Non-pigmented ciliary epithelial cell (primary cell): ENCODE results near the gene COQ4.
"Not testable (repeated sequence)": the region's sequence is repeated elsewhere in the genome, so short reads cannot be mapped to it uniquely, and the experiment has no call there.

Experiments used
- DNase-seq: peaks from one replicate; pipeline ENCODE4 v3.0.0-alpha.2; 2010; ENCODE audit warnings: low read depth

The COQ4 gene

DNA sequence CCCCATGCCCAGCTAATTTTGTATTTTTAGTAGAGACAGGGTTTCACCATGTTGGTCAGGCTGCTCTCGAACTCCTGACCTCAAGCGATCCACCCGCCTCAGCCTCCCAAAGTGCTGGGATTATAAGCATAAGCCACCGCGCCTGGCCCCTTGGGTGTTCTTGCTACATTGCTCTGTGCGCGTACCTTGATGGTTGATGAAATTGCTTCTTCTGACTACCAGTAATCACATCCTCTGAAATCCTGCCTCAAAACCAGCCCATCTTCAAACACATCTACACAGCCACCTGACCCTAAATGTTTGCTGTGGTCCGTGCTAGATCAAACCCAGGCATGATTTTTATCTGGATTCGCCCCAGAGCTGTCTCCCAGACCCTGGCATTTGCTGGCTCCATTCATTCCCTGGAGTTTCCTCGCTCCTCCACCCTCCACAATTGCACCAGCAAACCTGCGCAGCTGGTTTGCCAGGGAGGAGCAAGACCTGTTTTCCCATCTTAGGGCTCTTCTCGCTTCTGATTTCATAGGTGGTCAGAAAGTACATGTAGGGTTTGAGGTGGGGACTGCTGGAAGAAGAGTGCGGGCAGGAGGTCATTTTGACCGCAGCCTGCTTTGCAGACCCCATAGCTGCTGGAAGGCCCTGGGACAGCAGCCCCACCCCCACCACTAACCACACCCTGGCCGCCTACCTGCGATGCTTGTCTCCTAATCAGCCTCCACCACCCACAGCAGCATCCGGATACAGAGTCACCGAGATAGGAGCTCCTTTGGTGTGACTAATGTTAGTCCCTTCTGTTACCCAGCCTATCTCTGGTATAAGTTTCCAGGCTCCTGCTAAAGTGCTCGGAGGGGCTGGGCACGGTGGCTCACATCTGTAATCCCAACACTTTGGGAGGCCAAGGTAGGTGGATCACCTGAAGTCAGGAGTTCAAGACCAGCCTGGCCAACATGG is 23.8 kb upstream of the COQ4 start:
- no peak for DNase-seq

DNA sequence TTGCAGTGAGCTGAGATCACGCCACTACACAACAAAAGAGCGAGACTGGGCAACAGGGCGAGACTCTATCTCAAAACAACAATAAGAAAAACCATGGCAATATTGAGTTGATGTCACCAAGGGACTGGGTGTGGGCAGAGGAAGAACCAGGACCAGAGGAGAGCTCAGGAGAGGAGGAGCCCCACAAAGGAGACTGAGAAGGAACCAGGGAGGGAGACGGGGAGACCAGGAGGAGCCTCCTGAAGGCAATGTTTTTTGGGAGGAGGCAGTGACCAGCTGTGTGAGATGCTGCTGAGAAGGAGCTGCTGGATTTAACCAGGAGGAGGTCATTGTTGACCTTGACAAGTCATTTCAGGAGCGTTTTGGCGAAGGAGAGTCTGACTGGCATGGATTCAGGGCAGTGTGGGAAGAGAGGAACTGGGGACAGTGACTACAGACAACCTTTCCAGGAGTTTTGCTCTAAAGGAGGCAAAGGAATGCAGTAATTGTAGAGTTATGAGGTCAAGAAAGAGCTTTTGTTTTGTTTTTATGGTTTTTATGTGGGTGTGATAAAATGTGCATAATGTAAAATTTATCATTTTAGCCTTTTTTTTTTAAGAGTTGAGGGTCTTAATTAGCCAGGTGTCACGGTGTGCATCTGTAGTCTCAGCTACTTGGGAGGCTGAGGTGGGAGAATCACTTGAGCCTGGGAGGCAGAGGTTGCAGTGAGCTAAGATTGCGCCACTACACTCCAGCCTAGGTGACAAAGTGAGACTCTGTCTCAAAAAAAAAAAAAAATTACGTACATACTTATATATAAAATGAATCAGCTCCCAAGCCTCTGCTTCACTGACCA is 18.3 kb upstream of the COQ4 start:
- no peak for DNase-seq

DNA sequence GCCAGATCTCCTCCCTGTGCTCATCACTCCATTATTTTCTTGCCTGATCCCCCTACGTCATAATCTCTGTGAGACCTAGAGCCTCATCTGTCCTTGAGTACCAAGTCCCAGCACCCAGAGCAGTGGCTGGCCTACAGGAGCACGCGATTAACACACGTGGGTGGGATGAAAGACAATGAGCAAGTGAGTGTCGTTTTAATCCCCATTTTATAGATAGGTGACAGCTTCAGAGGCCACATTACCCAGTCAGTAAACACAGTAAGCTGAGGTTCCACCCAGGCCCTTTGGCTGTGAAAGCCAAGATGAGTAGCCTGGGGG is 17.7 kb upstream of the COQ4 start:
- no peak for DNase-seq

DNA sequence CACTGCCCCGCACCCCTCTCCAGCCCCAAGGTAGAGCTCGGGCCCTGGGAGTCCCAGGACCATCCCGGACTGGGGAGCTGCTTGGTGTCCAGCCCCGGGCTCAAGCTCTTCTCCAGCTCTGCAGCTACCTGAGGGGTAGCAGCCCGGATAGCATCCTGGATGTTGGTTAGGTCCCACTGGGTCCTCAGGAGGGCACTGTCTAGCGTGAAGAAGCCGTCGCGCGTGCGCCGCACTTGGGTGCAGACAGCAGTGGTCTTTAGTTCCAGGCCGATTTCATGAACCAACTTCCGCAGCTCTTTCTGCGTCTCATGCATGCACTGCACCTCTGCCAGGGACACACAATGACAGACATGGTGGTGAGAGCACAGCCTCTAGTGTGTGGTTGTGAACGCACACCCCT is 13.1 kb upstream of the COQ4 start:
- DNase-seq, result no peak

DNA sequence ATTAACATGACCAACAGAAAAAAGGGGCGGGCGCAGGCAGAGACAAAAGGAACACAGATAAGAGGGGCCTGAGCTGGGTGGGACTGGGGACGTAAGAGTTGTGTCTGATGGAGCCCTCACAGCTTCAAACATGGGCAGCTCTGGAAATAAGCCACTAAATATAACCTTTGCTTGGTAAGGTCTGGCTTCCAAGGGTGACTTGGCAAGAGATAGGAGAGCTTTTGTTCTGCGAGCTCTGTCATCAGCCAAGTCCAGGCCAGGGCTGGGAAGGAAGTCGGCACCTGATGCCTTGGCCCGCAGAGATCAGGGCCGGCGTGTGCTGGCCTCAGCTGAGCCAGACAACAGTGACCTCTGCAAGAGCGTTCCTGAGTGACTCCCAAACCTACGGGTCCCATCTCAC is 12.2 kb upstream of the COQ4 start:
- no peak for DNase-seq

DNA sequence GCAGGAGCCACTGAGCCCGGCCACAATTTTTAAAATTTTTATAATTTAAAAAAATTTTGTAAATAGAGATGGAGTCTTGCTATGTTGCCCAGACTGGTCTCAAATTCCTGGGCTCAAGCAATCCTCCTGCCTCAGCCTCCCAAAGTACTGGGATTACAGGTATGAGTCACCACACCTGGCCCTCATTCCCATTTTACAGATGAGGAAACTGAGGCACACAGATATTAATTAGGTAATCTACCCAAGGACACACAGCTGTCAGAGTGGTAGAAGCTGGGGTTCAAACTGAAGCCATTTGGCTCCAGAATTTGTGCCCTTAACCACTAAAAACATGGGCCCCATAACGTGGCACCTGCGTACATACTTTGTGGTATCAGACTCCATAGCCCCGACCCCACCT is 7.9 kb upstream of the COQ4 start:
- no peak for DNase-seq

DNA sequence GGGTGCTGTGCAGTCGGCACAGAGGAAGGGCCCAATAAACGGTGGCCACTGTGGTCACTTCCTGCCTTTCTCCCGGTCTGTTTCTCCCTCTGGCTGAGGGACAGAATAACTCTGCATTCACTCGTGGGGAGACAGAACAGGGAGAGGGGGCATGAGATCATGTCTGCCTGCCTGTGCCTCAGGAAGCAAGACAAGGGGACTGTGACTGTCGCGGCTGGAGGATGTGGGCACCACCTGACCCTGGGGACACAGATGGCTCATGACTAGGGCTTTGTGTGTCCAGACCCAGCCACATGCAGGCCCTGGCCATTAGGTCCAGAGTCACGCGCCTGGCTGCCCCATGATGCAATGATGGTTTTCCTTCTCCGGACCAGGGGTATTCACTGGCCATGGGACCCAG is 6.2 kb upstream of the COQ4 start:
- DNase-seq, result no peak

DNA sequence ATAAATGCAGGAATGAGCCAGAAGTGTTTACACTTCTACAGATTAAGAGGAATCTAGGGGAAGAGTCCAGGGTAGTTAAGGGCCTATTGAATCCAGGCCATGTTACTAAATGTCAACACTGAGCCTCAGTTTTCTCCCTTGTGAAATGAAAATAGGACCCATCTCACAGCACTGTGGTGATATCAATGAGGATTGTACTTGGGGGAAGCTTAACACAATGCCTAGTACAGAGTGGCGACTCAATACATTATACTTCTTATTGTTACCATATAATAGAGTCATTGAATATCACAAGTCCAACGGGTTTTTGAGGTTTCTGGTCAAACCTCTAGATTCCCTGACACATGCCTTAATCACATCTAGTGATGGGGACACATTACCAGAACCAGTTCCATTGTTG is 5.0 kb upstream of the COQ4 start:
- no peak for DNase-seq

DNA sequence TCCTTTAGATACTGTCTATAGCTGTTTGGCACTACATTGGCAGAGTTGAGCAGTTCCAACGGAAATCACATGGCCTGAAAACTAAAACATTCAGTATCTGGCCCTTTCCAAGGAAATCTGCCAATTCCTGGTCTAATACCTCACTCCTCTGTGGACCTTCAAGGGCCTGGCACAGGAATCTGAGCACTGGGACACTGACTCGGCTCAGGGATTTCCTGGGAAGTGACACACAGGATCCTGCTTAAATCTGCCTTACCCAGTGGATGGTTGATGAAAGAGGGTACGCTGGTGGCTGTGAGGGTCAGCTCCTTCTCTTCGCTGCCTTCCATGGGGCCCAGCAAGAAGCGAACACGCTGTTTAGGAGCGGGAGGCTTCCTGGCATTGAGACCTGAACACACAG is 1.3 kb upstream of the COQ4 start:
- DNase-seq, result no peak

DNA sequence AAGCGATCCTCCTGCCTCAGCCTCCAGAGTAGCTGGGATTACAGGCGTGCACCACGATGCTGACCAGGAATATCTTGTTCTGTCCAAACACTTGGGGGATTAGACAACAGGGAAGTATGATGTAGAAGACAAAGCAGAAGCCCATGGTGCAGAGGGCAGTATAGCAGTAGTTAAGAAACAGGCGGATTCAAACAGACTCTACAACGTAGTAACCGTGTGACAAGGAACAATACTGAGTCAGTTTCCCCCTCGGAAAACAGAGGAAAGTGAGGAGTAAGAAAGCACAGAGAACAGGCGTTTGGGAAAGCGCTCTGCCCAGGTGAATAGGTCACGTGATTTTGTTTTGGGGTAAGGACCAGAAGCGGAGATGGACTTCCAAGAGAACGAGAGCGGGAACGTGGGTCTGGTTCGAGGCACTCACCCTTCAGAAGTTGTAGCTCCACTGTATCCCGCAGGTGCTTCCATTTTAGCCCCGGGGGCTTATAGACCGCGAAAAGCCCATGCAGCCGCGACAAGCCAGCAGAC is 698 bp upstream of the COQ4 start:
- DNase-seq, result no peak

DNA sequence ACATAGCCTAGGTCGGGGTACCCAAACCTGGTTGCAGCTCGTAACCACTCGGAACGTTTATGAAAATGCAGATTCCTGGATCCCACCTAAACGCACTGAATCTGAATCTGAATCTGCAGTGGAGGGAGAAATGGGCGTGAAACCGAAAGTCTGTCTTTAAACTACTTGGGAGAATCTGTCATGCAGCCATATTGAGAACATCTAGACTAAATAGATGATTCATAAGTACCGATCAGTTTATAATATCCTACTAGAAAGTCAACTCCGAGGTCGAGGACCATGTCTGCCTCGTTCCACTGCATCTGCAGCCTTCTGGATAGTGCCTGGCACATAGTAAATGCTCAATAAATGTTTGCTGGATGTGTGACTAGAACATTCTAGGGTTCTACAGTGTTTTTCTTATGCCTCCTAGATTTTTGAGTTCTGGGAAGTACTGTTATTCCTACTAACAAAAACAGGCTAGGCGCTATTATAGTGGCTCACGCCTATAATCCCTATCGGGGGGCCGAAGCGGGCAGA is 632 bp downstream of the COQ4 start:
- DNase-seq, result no peak

DNA sequence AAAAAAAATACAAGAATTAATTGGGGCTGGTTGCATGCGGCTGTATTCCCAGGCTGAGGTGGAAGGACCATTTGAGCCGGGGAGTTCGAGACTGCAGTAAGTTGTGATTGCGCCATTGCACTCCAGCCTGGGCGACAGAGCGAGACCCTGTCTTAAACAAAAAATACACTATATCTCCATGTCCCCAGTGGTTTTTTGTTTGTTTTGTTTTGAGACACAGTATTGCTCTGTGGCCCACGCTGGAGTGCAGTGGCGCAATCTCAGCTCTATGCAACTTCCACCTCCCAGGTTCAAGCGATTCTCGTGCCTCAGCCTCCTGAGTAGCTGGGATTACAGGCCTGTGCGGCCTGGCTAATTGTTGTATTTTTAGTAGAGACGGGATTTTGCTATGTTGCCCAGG is 1.2 kb downstream of the COQ4 start:
- no peak for DNase-seq

DNA sequence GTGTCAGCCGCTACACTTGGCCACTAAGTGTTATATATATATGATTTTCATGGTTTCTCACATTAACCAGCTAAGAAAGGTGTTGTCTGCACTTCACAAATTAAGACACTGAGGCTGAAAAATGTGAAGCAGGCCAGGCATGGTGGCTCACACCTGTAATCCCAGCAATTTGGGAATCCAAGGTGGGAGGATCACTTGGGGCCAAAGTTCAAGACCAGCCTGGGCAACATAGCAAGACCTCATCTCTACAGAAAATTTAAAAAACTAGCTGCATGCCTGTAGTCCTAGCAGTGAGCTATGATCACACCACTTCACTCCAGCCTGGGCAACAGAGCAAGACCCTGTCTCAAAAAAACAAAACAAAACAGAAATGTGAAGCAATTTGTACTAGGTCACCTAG is 1.8 kb downstream of the COQ4 start:
- no peak for DNase-seq

DNA sequence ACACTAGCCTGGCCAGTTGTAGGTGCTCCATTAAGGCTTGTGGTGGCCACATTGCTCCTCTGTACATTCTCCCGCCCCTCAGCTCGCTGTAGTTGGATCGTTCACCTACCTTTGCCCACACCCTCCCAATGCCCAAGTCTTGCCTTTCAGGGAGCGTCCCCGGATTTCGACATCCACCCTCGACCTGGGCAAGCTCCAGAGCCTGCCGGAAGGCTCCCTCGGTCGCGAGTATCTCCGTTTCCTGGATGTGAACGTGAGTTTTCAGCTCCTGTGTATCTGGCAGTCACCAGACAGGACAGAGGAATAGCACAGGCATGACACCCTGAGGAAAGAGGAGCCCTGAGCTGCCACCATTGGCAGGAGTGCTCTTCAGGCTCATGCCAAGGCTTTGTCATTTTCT is 3.0 kb downstream of the COQ4 start:
- DNase-seq, result no peak

DNA sequence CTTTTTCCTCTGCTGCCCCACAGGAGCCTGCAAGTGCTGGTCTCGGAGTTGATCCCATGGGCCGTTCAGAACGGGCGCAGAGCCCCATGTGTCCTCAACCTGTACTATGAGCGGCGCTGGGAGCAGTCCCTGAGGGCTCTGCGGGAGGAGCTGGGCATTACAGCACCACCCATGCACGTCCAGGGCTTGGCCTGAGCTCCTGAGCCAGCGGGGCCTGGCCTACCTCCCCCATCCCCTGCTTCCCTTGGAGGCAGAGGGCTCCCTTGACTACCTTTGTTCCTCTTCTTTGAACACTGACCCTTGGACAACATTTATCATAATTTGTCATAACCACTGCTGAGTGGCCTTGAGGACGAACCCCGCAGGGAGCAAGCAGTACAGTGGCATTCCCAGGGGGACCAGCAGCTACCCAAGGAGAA is 10.8 kb downstream of the COQ4 start:
- DNase-seq, result no peak

DNA sequence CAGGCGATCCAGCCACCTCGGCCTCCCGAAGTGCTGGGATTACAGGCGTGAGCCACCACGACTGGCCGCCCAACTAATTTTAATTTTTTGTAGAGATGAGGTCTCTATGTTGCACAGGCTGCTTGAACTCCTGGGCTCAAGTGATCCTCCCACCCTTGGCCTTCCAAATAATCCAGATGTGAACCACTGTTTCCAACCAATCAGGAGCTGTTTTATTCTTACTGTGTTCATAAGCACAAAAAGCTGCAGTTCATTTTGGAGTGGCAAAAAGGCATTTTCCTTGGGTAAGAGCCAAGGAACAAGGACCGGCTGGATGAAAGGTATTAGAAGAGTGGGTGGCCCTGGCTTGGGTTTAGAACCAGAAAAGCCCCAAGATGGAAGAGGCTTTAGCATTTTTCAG is 12.5 kb downstream of the COQ4 start:
- DNase-seq, result no peak

DNA sequence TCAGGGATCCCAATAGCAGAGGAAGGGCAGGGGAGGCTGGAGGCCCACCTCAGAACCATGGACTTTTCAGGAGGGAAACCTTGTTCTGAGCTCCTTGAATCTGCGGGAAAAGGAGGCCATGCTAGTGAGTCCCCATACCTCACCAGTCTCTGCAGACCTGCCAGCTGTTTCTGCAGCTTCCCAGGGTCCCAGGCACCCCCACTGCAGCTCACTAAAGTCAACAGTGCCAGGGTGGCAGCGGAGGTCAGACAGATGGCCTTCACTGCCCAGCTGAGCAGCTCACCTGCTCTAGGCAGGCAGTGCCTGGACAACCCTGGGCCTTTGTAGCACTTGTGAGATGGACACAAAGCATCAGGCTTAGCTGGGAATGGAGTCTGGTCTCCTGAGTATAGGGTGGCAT is 13.3 kb downstream of the COQ4 start:
- no peak for DNase-seq

DNA sequence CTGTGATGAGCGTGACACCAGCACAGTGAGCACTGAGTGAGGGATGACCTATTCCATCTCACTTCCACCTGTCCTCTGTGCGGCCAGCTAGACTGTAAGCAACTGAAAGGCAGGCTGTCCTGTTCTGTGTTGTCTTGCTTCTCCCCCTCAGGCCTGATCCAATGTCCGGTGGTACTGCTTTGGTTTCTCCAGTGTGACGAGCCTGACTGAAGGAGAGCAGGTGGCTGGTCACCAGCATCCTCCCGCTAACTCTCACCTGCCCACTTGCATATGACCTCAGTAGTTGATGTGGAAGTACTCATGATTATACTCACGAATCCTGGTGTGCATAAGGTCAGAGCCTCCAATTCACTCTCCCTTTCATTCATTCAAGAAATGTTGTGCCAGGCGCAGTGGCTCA is 15.3 kb downstream of the COQ4 start:
- DNase-seq, result no peak

DNA sequence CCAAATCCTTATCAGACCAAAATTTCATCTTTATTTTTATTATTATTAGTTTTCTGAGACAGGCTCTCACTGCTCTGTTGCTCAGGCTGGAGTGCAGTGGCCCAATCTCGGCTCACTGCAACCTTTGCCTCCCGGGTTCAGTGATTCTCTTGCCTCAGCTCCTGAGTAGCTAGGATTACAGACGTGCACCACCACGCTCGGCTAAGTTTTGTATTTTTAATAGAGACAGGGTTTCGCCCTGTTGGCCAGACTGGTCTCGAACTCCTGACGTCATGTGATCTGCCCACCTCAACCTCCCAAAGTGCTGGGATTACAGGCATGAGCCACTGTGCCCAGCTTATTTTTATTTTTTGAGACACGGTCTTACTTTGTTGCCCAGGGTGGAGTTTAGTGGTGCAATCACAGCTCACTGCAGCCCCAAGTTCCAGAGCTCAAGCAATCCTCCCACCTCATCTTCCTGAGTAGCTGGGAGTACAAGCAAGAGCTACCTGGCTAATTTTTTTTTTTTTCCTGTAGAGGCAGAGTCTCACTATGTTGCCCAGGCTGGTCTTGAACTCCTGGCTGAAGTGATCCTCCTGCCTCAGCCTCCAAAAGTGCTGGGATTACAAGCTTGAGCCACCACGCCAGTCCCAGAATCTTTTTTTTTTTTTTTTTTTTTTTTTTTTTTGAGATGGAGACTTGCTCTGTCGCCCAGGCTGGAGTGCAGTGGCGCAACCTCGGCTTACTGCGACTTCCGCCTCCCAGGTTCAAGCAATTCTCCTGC is 16.4 kb downstream of the COQ4 start:
- not testable (repeated sequence) for DNase-seq

DNA sequence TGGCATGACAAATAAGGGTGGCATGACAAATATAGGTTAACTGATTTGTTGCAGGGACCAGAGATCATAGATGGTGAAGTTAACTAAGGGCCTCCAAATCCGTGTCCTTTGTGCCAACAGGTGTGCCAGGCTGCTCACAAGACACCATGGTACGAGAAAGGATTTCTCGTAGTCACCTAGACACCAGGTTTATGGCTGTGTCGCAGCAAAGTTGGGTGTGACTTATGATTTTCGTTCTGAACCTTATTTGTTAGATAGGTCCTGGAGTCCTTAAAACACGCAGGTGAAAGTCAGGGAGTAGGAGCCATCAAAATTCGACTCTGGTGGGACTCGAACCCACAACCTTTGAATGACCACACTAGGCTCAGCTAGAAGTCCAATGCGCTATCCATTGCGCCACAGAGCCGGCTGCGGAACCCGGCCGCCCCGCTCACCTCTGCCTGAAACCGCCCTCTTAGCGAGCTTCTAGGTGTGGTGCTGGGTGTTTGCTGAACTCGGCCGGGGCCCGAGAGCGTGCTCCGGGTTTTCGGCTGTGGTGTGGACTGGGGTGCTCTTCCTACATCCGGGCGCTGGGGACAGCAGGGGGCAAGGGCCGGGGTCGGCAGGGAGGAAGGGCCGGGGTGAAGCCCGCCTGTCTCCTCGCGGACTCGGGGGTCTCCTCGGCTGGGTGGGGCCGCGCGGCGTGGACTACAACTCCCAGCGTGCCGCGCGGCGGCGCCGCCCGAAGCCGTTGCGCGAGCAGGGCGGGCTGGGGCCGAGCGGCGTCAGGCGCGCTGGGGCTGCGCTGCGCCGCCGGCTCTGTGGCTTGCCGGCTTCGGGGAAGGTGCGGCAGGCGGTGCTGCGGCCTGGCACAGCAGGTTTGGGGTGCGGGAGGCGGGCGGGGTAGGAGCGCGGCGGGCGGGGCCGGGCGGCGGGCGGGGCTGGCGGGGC is 17.4 kb downstream of the COQ4 start, which contains the start of gene SLC27A4:
Gene SLC27A4, plus strand, starts transcription at position 767 of the 930 bp plus-strand sequence. CDS start 2,606 bp downstream, outside the sequence.
- DNase-seq, result no peak
